WI38 (cell line): ENCODE measurements around the gene ZNF473.

ENCODE experiments used
- H3K4me3 ChIP-seq: 2 replicates; pipeline ENCODE4 v1.5.1; 2011; ENCODE audit warnings: low read depth, mild to moderate bottlenecking, control low read depth, low read length
- TF ChIP-seq, protein P1 (sequence below): IDR thresholded peaks from 2 replicates; pipeline ENCODE4 v1.5.1; 2012; ENCODE audit warnings: low read depth, mild to moderate bottlenecking, control low read depth, low read length

ZNF473 gene

DNA sequence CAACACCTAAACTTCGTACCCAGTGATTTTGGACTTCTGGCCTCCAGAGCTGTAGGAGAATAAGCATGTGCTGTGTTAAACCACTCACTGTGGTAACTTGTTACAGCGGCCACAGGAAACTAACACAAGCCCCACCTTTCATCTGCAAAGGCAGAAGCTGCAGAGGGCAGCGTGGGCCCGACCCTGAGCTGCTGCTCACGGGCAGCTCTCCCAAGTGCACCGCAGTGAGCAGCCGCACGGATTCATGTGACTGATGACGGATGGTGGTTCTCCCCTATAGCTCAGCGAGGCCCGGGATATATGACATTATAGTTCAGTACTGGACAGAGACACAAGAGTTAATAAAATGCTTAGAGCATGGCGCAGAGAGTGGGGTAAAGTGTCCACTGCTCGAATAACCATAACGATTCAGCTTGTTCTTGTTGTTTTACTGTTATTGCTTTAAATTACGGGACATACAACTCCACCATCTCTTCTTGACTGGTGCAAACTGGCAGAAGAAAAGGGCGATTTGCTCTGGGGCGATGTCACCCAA is 22.5 kb upstream of the ZNF473 start:
- no peak overlapping the region for H3K4me3 ChIP-seq
- TF ChIP-seq, protein P1, sequence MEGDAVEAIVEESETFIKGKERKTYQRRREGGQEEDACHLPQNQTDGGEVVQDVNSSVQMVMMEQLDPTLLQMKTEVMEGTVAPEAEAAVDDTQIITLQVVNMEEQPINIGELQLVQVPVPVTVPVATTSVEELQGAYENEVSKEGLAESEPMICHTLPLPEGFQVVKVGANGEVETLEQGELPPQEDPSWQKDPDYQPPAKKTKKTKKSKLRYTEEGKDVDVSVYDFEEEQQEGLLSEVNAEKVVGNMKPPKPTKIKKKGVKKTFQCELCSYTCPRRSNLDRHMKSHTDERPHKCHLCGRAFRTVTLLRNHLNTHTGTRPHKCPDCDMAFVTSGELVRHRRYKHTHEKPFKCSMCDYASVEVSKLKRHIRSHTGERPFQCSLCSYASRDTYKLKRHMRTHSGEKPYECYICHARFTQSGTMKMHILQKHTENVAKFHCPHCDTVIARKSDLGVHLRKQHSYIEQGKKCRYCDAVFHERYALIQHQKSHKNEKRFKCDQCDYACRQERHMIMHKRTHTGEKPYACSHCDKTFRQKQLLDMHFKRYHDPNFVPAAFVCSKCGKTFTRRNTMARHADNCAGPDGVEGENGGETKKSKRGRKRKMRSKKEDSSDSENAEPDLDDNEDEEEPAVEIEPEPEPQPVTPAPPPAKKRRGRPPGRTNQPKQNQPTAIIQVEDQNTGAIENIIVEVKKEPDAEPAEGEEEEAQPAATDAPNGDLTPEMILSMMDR, result no peak

DNA sequence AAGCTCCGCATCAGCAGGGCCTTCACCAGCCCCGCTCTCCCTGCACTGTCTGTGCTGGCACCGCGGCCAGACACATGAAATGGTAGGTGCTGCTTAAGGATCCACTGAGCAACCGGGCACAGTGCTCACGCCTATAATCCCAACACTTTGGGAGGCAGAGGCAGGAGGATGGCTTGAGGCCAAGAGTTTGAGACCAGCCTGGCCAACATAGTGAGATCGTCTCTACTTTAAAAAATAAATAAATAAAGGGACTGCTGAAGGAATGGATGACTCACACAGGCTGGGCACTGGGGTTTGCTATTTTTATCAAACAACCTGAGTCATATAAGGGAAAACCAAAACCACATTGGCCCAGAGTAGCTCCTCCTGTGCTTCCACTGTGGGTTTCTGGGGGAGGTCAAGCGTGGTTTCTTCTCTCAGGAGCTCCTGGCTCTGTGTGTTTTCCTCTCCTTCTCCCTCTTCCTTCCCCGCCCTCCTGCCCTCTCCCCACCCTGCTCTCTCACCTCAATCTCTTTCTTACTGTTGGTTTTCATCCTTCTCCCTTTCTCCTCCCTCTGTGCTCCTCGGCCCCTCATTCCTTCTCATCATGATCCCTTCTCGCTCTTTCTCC is 21.9 kb upstream of the ZNF473 start:
- no peak overlapping the region for H3K4me3 ChIP-seq
- TF ChIP-seq, protein P1, result no peak

DNA sequence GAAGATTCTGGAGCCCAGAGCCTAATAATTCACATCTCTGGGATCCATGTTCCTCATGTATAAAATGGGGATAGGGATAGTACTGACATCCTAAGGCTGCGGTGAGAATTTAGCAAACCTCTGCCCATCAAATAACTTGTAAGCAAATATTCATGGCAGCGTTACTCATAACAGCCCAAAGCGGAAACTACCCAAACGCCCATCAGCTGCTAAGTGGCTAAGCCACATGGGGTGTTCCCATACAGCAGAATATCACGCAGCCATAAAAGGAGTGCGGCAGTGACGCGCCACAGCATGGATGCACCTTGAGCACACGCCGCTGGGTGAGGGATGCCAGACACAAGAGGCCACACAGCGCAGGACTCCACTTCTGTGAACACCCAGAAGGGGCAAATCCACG is 20.4 kb upstream of the ZNF473 start:
- TF ChIP-seq, protein P1, result no peak
- H3K4me3 ChIP-seq, result no peak overlapping the region

- TF ChIP-seq, protein P1, result no peak
- H3K4me3 ChIP-seq, result no peak overlapping the region
Measured at GRCh38 chr19:50007170-50007569, 18.6 kb upstream of the ZNF473 start.

DNA sequence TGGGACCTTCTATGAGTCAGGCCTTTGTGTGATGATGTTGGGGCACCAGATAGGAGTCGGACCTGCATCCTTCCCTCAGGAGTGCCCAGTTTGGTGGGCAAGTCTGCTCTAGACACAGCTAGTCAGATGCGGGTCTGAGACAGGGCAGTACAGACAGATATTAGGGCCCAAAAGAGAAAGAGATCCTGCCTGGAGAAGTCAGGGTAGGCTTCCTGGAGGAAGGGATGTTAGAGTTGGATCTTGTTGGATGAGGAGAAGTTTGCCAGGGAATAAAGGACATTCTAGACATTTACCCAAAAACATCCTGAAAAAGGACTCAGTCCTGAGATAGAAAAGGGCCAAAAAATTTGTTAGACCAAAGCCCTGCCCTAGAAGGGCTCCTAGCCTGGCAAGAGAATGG is 17.9 kb upstream of the ZNF473 start:
- TF ChIP-seq, protein P1, result no peak
- no peak overlapping the region for H3K4me3 ChIP-seq

GRCh38 chr19:50008532-50008931 is 17.3 kb upstream of the ZNF473 start:
- TF ChIP-seq, protein P1, result no peak
- no peak overlapping the region for H3K4me3 ChIP-seq

GRCh38 chr19:50016225-50016807 is 9.5 kb upstream of the ZNF473 start:
- TF ChIP-seq, protein P1, result no peak
- H3K4me3 ChIP-seq, result no peak overlapping the region
